WTC11 (cell line): ENCODE data around the gene FBXO39. TPM values are rescaled to one million over a fixed set of nuclear protein-coding genes. Genes with fewer than 3 reads are reported as not detected.

Experiments used
- ATAC-seq: fragments of 200-7000 bp; cut with Tn5 transposase; 2 replicates; pipeline ENCODE4 v1.10.0; 2021; ENCODE audit warnings: mild to moderate bottlenecking, moderate library complexity
- CTCF ChIA-PET: fragments of 300-600 bp; sonication (Branson Sonifier 250); formaldehyde crosslinking; loops from one replicate; lab custom pipeline; 2021; ENCODE audit warnings: antibody characterized with exemption; lab: Charles Lee
- POLR2A ChIA-PET: fragments of 350-600 bp; sonication (Branson Sonifier 250); formaldehyde crosslinking; loops from one replicate; lab custom pipeline; 2021; ENCODE audit warnings: antibody characterized with exemption; lab: Charles Lee
- DNase-seq: peaks from one replicate; pipeline ENCODE4 v3.0.0; 2021; ENCODE audit warnings: low spot score
- H3K27ac Mint-ChIP-seq: 2 replicates; pipeline ENCODE4 v1.8.0; 2021; ENCODE audit warnings: mixed read lengths
- H3K27me3 Mint-ChIP-seq: 2 replicates; pipeline ENCODE4 v1.8.0; 2021; ENCODE audit warnings: low read depth, mild to moderate bottlenecking, moderate library complexity, mixed read lengths
- H3K36me3 Mint-ChIP-seq: 2 replicates; pipeline ENCODE4 v1.8.0; 2021; ENCODE audit warnings: mixed read lengths
- H3K4me1 Mint-ChIP-seq: 2 replicates; pipeline ENCODE4 v1.8.0; 2022; ENCODE audit warnings: mixed read lengths
- H3K4me3 Mint-ChIP-seq: 2 replicates; pipeline ENCODE4 v1.8.0; 2021; ENCODE audit warnings: mild to moderate bottlenecking, moderate library complexity, mixed read lengths
- H3K9me3 Mint-ChIP-seq: 2 replicates; pipeline ENCODE4 v1.8.0; 2021; ENCODE audit warnings: mixed read lengths
- ATF2 ChIP-seq: sonication (generic); formaldehyde crosslinking; IDR thresholded peaks from 2 replicates; pipeline ENCODE4 v1.8.1; 2022; ENCODE audit warnings: low read depth, missing genetic modification reagents, borderline replicate concordance
- ATF6 ChIP-seq: sonication (generic); formaldehyde crosslinking; IDR thresholded peaks from 2 replicates; pipeline ENCODE4 v1.8.1; 2023; ENCODE audit warnings: mild to moderate bottlenecking, missing genetic modification reagents
- CTCF ChIP-seq: fragments of 200-600 bp; IDR thresholded peaks from 2 replicates; pipeline ENCODE4 v1.8.0; 2022; ENCODE audit warnings: antibody characterized with exemption
- ETV6 ChIP-seq: sonication (generic); formaldehyde crosslinking; IDR thresholded peaks from 2 replicates; pipeline ENCODE4 v1.8.1; 2022; ENCODE audit warnings: mild to moderate bottlenecking, missing genetic modification reagents
- FOXJ3 ChIP-seq: sonication (generic); formaldehyde crosslinking; IDR thresholded peaks from 2 replicates; pipeline ENCODE4 v1.9.0; 2021; ENCODE audit warnings: missing genetic modification reagents, mild to moderate bottlenecking, borderline replicate concordance
- FOXK1 ChIP-seq: sonication (generic); formaldehyde crosslinking; IDR thresholded peaks from 2 replicates; pipeline ENCODE4 v1.8.0; 2022; ENCODE audit warnings: mild to moderate bottlenecking, moderate library complexity, missing genetic modification reagents
- GABPB1 ChIP-seq: sonication (generic); formaldehyde crosslinking; IDR thresholded peaks from 2 replicates; pipeline ENCODE4 v1.8.1; 2023; ENCODE audit warnings: mild to moderate bottlenecking, missing genetic modification reagents
- HMGA2 ChIP-seq: fragments of 250-450 bp; sonication (Bioruptor Pico); IDR thresholded peaks from 2 replicates; pipeline ENCODE4 v1.4.0; 2021; ENCODE audit warnings: mild to moderate bottlenecking, moderate library complexity
- IRF2 ChIP-seq: sonication (generic); formaldehyde crosslinking; IDR thresholded peaks from 2 replicates; pipeline ENCODE4 v1.8.0; 2022; ENCODE audit warnings: low read depth, missing genetic modification reagents, borderline replicate concordance
- SMAD3 ChIP-seq: sonication (generic); formaldehyde crosslinking; IDR thresholded peaks from 2 replicates; pipeline ENCODE4 v1.8.0; 2022; ENCODE audit warnings: missing genetic modification reagents, mild to moderate bottlenecking, borderline replicate concordance
- SMAD4 ChIP-seq: sonication (generic); formaldehyde crosslinking; IDR thresholded peaks from 2 replicates; pipeline ENCODE4 v1.8.0; 2022; ENCODE audit warnings: mild to moderate bottlenecking, missing genetic modification reagents
- SOX15 ChIP-seq: fragments of 250-450 bp; sonication (Bioruptor Pico); IDR thresholded peaks from 2 replicates; pipeline ENCODE4 v1.9.0; 2021; ENCODE audit warnings: mild to moderate bottlenecking
- TCF7 ChIP-seq: sonication (generic); formaldehyde crosslinking; IDR thresholded peaks from 2 replicates; pipeline ENCODE4 v1.8.0; 2022; ENCODE audit warnings: mild to moderate bottlenecking, low read depth, missing genetic modification reagents, moderate library complexity
- ZNF121 ChIP-seq: sonication (generic); formaldehyde crosslinking; IDR thresholded peaks from 2 replicates; pipeline ENCODE4 v1.8.0; 2023; ENCODE audit warnings: missing genetic modification reagents
- ZNF219 ChIP-seq: sonication (generic); formaldehyde crosslinking; IDR thresholded peaks from 2 replicates; pipeline ENCODE4 v1.8.0; 2023; ENCODE audit warnings: missing genetic modification reagents, mild to moderate bottlenecking, borderline replicate concordance
- ZNF396 ChIP-seq: fragments of 250-450 bp; sonication (Bioruptor Pico); IDR thresholded peaks from 2 replicates; pipeline ENCODE4 v1.8.0; 2021; ENCODE audit warnings: mild to moderate bottlenecking, moderate library complexity, borderline replicate concordance
- total RNA-seq: library from RNA; stranded (reverse); gene quantifications from 3 replicates; pipeline ENCODE4 v1.2.3, GENCODE V29; 2021
- TF ChIP-seq, protein P1 (sequence below): fragments of 250-450 bp; sonication (Bioruptor Pico); IDR thresholded peaks from 2 replicates; pipeline ENCODE4 v1.9.0; 2021; ENCODE audit warnings: mild to moderate bottlenecking, borderline replicate concordance
- TF ChIP-seq, protein P2 (sequence below): sonication (generic); formaldehyde crosslinking; IDR thresholded peaks from 2 replicates; pipeline ENCODE4 v1.8.0; 2022; ENCODE audit warnings: mild to moderate bottlenecking, missing genetic modification reagents
- TF ChIP-seq, protein P3 (sequence below): sonication (generic); formaldehyde crosslinking; IDR thresholded peaks from 2 replicates; pipeline ENCODE4 v1.8.0; 2022; ENCODE audit warnings: mild to moderate bottlenecking, missing genetic modification reagents
- TF ChIP-seq, protein P4 (sequence below): sonication (generic); formaldehyde crosslinking; conservative IDR thresholded peaks from 2 replicates; pipeline ENCODE4 v1.8.1; 2023; ENCODE audit warnings: mild to moderate bottlenecking, low read depth, missing genetic modification reagents, moderate library complexity

FBXO39 gene
- total RNA-seq, 1 experiment from 2014 or later: not detected

DNA sequence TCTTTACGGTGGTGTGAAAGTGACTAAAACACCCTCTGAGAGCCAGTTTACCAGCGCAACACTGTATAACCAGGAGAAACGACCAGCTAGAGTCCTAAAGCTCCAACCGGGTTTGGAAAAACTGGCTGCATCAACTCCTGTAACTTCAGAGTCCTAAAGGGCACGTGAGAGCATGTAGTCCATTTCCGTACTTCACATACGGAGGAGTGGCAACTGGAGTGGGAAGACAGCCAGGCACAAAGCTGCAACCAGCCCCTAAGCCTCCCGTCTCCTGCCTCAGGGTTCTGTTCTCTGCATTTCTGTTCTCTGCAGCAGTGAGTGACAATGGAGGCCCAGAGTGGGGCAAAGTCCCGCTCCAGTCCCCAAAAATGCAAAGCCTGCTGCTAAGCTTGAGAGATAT is 36.3 kb downstream of the FBXO39 start:
- CTCF ChIA-PET: interaction anchor here (1.6 kb wide), 1 partner anchor 111 kb away, joined by 3 read pairs; no protein-coding TSS in a partner anchor
- Mint-ChIP-seq H3K27me3 (peaks cover 14% of the 10 kb centered on the region; the same call in 1 of the 2 replicates), H3K4me1 (no peaks in the 10 kb centered on the region), H3K27ac (no peak overlapping the region), H3K9me3 (peaks cover 25% of the 10 kb centered on the region), H3K36me3 (peaks cover 7% of the 10 kb centered on the region), H3K4me3 (no peak overlapping the region)
- POLR2A ChIA-PET: no interaction called here
- no peak for ATAC-seq
- DNase-seq: no peak
- TF ChIP-seq IRF2 (CRISPR knock-in tag) (no peak), ZNF121 (no peak), CTCF (no peak), ATF2 (CRISPR knock-in tag) (no peak), SMAD3 (CRISPR knock-in tag) (no peak), HMGA2 (no peak), ETV6 (CRISPR knock-in tag) (no peak), FOXJ3 (CRISPR knock-in tag) (no peak), SOX15 (CRISPR knock-in tag) (no peak), SMAD4 (no peak), GABPB1 (CRISPR knock-in tag) (no peak)
- TF ChIP-seq, protein P1, sequence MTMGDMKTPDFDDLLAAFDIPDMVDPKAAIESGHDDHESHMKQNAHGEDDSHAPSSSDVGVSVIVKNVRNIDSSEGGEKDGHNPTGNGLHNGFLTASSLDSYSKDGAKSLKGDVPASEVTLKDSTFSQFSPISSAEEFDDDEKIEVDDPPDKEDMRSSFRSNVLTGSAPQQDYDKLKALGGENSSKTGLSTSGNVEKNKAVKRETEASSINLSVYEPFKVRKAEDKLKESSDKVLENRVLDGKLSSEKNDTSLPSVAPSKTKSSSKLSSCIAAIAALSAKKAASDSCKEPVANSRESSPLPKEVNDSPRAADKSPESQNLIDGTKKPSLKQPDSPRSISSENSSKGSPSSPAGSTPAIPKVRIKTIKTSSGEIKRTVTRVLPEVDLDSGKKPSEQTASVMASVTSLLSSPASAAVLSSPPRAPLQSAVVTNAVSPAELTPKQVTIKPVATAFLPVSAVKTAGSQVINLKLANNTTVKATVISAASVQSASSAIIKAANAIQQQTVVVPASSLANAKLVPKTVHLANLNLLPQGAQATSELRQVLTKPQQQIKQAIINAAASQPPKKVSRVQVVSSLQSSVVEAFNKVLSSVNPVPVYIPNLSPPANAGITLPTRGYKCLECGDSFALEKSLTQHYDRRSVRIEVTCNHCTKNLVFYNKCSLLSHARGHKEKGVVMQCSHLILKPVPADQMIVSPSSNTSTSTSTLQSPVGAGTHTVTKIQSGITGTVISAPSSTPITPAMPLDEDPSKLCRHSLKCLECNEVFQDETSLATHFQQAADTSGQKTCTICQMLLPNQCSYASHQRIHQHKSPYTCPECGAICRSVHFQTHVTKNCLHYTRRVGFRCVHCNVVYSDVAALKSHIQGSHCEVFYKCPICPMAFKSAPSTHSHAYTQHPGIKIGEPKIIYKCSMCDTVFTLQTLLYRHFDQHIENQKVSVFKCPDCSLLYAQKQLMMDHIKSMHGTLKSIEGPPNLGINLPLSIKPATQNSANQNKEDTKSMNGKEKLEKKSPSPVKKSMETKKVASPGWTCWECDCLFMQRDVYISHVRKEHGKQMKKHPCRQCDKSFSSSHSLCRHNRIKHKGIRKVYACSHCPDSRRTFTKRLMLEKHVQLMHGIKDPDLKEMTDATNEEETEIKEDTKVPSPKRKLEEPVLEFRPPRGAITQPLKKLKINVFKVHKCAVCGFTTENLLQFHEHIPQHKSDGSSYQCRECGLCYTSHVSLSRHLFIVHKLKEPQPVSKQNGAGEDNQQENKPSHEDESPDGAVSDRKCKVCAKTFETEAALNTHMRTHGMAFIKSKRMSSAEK: no peak
- TF ChIP-seq, protein P2, sequence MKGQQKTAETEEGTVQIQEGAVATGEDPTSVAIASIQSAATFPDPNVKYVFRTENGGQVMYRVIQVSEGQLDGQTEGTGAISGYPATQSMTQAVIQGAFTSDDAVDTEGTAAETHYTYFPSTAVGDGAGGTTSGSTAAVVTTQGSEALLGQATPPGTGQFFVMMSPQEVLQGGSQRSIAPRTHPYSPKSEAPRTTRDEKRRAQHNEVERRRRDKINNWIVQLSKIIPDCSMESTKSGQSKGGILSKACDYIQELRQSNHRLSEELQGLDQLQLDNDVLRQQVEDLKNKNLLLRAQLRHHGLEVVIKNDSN (CRISPR knock-in tag): no peak
- TF ChIP-seq, protein P3, sequence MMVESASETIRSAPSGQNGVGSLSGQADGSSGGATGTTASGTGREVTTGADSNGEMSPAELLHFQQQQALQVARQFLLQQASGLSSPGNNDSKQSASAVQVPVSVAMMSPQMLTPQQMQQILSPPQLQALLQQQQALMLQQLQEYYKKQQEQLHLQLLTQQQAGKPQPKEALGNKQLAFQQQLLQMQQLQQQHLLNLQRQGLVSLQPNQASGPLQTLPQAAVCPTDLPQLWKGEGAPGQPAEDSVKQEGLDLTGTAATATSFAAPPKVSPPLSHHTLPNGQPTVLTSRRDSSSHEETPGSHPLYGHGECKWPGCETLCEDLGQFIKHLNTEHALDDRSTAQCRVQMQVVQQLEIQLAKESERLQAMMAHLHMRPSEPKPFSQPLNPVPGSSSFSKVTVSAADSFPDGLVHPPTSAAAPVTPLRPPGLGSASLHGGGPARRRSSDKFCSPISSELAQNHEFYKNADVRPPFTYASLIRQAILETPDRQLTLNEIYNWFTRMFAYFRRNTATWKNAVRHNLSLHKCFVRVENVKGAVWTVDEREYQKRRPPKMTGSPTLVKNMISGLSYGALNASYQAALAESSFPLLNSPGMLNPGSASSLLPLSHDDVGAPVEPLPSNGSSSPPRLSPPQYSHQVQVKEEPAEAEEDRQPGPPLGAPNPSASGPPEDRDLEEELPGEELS (CRISPR knock-in tag): no peak

GRCh38 chr17:6815775-6816174 is 39.8 kb downstream of the FBXO39 start:
- Mint-ChIP-seq H3K27me3 (peaks cover 20% of the 10 kb centered on the region), H3K4me1 (no peaks in the 10 kb centered on the region), H3K27ac (no peak overlapping the region), H3K36me3 (peaks cover 3% of the 10 kb centered on the region), H3K9me3 (peaks cover 11% of the 10 kb centered on the region), H3K4me3 (no peak overlapping the region)
- ChIA-PET POLR2A (no interaction called here), CTCF (no interaction called here)
- DNase-seq (no peak), ATAC-seq (no peak)
- no peak for TF ChIP-seq ATF6 (CRISPR knock-in tag)
- no peak for TF ChIP-seq FOXK1 (CRISPR knock-in tag)
- TF ChIP-seq ZNF219 (CRISPR knock-in tag): no peak
- no peak for TF ChIP-seq ZNF396
- TF ChIP-seq TCF7 (CRISPR knock-in tag): no peak
- TF ChIP-seq, protein P4, sequence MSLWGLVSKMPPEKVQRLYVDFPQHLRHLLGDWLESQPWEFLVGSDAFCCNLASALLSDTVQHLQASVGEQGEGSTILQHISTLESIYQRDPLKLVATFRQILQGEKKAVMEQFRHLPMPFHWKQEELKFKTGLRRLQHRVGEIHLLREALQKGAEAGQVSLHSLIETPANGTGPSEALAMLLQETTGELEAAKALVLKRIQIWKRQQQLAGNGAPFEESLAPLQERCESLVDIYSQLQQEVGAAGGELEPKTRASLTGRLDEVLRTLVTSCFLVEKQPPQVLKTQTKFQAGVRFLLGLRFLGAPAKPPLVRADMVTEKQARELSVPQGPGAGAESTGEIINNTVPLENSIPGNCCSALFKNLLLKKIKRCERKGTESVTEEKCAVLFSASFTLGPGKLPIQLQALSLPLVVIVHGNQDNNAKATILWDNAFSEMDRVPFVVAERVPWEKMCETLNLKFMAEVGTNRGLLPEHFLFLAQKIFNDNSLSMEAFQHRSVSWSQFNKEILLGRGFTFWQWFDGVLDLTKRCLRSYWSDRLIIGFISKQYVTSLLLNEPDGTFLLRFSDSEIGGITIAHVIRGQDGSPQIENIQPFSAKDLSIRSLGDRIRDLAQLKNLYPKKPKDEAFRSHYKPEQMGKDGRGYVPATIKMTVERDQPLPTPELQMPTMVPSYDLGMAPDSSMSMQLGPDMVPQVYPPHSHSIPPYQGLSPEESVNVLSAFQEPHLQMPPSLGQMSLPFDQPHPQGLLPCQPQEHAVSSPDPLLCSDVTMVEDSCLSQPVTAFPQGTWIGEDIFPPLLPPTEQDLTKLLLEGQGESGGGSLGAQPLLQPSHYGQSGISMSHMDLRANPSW (CRISPR knock-in tag): no peak
